ENCODE measurements around the gene TMEM63A. TPM values are rescaled to one million over a fixed set of nuclear protein-coding genes. Genes with fewer than 3 reads are reported as not detected.
"Not testable (repeated sequence)": the region's sequence is repeated elsewhere in the genome, so short reads cannot be mapped to it uniquely, and the experiment has no call there.

The TMEM63A gene
- polyA plus RNA-seq, 1 of the 3 experiments (the other 2 are of a cell fraction), result 13.5 TPM

- WGBS (ENCODE audit: low lambda C conversion rate), result under 1% methylated on average over 37 of the region's 80 CpGs
- Histone ChIP-seq H3K9me2 (no peaks in the 10 kb centered on the region), H3K27ac (ENCODE audit: low read depth in 2 of 2, low read length in 1 of 2) (peak within 1 kb of the TSS; percentile 46 to 79), H3K4me3 (ENCODE audit: low read depth in 2 of 2, low read length in 1 of 2) (peak within 1 kb of the TSS; percentile 68 to 97), H3K79me2 (ENCODE audit: insufficient read depth) (peaks cover 4% of the 10 kb centered on the region; the same call in 1 of the 2 replicates), H3K4me2 (peak within 1 kb of the TSS; percentile 86), H3K9ac (peak within 1 kb of the TSS; percentile 73), H3K36me3 (replicated peaks in 1 of 2; ENCODE audit: control insufficient read depth in 1 of 2, insufficient read depth in 2 of 2, low read length in 1 of 2) (no peaks in the 10 kb centered on the region), H3K4me1 (ENCODE audit: control insufficient read depth in 1 of 2, insufficient read depth in 2 of 2, low read depth in 1 of 2, low read length in 1 of 2) (peaks cover 5 to 23% of the 10 kb centered on the region in 2 experiments; a peak in 3 of 4 replicates), H3F3A (replicated peaks; ENCODE audit: insufficient read depth) (peaks cover 9% of the 10 kb centered on the region), H3K9me3 (no peaks in the 10 kb centered on the region), H2AFZ (ENCODE audit: low read depth) (peak within 1 kb of the TSS; percentile 89), H3K27me3 (ENCODE audit: insufficient read depth) (no peaks in the 10 kb centered on the region), H4K20me1 (ENCODE audit: insufficient read depth) (no peaks in the 10 kb centered on the region)
- ChIA-PET CTCF (interaction anchor here (0.7 to 5.2 kb wide), 12 partner anchors 29 to 338 kb away, joined by 3 to 20 read pairs (median 3); partner anchors contain the start of gene SRP9), POLR2A (interaction anchor here (1.5 to 1.6 kb wide), 2 partner anchors 10 to 32 kb away, joined by 3 to 5 read pairs; partner anchors contain the start of gene SRP9)
- peak; percentile 95 for DNase-seq
- peak; percentile 62; the same call in 1 of the 2 replicates for TF ChIP-seq MXI1 (IDR thresholded peaks at IDR 0.05; ENCODE audit: low read depth, low read length)
- no peak for TF ChIP-seq EP300 (IDR thresholded peaks at IDR 0.05; ENCODE audit: borderline replicate concordance in 1 of 2, low read depth in 1 of 2, low read length in 1 of 2)
- peak; percentile 60; the same call in 1 of the 2 replicates for TF ChIP-seq SIN3A (IDR thresholded peaks at IDR 0.05; ENCODE audit: borderline replicate concordance, low read depth, low read length)
- no peak for TF ChIP-seq CHD2 (IDR thresholded peaks at IDR 0.05; ENCODE audit: low read length, partially characterized antibody)
- TF ChIP-seq CTCF (IDR thresholded peaks at IDR 0.05), result peak; percentile 41; the same call in 1 of the 2 replicates
- peak; percentile 2; the same call in 1 of the 2 replicates for TF ChIP-seq RAD21 (IDR thresholded peaks at IDR 0.05; ENCODE audit: low read length)
- TF ChIP-seq NRF1 (IDR thresholded peaks at IDR 0.05; ENCODE audit: low read depth, low read length), result peak; percentile 66
- TF ChIP-seq FOXJ3 (CRISPR knock-in tag; IDR thresholded peaks at IDR 0.05), result no peak
- no peak for TF ChIP-seq YY1 (IDR thresholded peaks at IDR 0.05; ENCODE audit: low read depth)
- peak; percentile 78 for TF ChIP-seq POLR2AphosphoS5 (IDR thresholded peaks at IDR 0.05; ENCODE audit: low read depth, low read length)
- TF ChIP-seq TAF1 (IDR thresholded peaks at IDR 0.05; ENCODE audit: borderline replicate concordance, low read depth, low read length), result peak; percentile 77; the same call in 1 of the 2 replicates
Observed at GRCh38 chr1:225809842-225810578, 72.2 kb downstream of the TMEM63A start, which contains the start of gene EPHX1. Gene EPHX1 (plus strand): TSS chr1:225810124. CDS start chr1:225828730, 18,606 bp downstream.

GRCh38 chr1:225808136-225808535, 74.0 kb downstream of the TMEM63A start:
- 87% methylated on average over 5 of the region's 5 CpGs for WGBS (ENCODE audit: low lambda C conversion rate)
- Histone ChIP-seq H3K27ac (ENCODE audit: low read depth in 2 of 2, low read length in 1 of 2) (no peak overlapping the region), H3K79me2 (ENCODE audit: insufficient read depth) (no peaks in the 10 kb centered on the region), H4K20me1 (ENCODE audit: insufficient read depth) (no peaks in the 10 kb centered on the region), H3K9me2 (no peaks in the 10 kb centered on the region), H3K9ac (no peak overlapping the region), H3K27me3 (ENCODE audit: insufficient read depth) (no peaks in the 10 kb centered on the region), H3K4me1 (ENCODE audit: control insufficient read depth in 1 of 2, insufficient read depth in 2 of 2, low read depth in 1 of 2, low read length in 1 of 2) (peaks cover 0 to 16% of the 10 kb centered on the region in 2 experiments; a peak in 3 of 4 replicates), H3K4me2 (no peak overlapping the region), H3K4me3 (ENCODE audit: low read depth in 2 of 2, low read length in 1 of 2) (no peak overlapping the region), H3F3A (replicated peaks; ENCODE audit: insufficient read depth) (peaks cover 9% of the 10 kb centered on the region), H2AFZ (ENCODE audit: low read depth) (no peak overlapping the region), H3K36me3 (replicated peaks in 1 of 2; ENCODE audit: control insufficient read depth in 1 of 2, insufficient read depth in 2 of 2, low read length in 1 of 2) (no peaks in the 10 kb centered on the region), H3K9me3 (no peaks in the 10 kb centered on the region)
- CTCF ChIA-PET, result interaction anchor here (1.1 to 2.3 kb wide), 5 partner anchors 9 to 334 kb away, joined by 3 to 11 read pairs (median 4); partner anchors contain the start of gene SRP9
- POLR2A ChIA-PET, result no interaction called here
- TF ChIP-seq MEF2A (IDR thresholded peaks at IDR 0.05; ENCODE audit: borderline replicate concordance, low read depth), result no peak
- TF ChIP-seq NRF1 (IDR thresholded peaks at IDR 0.05; ENCODE audit: low read depth, low read length), result no peak
- DNase-seq, result no peak

GRCh38 chr1:225806736-225807135, 75.4 kb downstream of the TMEM63A start:
- DNase-seq; H3K27me3 ChIP-seq (ENCODE audit: insufficient read depth); H3K9ac ChIP-seq; H3K9me3 ChIP-seq; CTCF ChIA-PET; H3K9me2 ChIP-seq; H3K36me3 ChIP-seq (replicated peaks in 1 of 2; ENCODE audit: control insufficient read depth in 1 of 2, insufficient read depth in 2 of 2, low read length in 1 of 2); H3K4me1 ChIP-seq (ENCODE audit: control insufficient read depth in 1 of 2, insufficient read depth in 2 of 2, low read depth in 1 of 2, low read length in 1 of 2); H3K4me2 ChIP-seq; POLR2A ChIA-PET; H3K27ac ChIP-seq (ENCODE audit: low read depth in 2 of 2, low read length in 1 of 2); H4K20me1 ChIP-seq (ENCODE audit: insufficient read depth); H3K79me2 ChIP-seq (ENCODE audit: insufficient read depth); H3K4me3 ChIP-seq (ENCODE audit: low read depth in 2 of 2, low read length in 1 of 2); H2AFZ ChIP-seq (ENCODE audit: low read depth); H3F3A ChIP-seq (replicated peaks; ENCODE audit: insufficient read depth): not testable (repeated sequence)
- WGBS (ENCODE audit: low lambda C conversion rate), result 88% methylated on average over 3 of the region's 3 CpGs

Measured in SK-N-SH (cell line).